ENCODE data around the gene CSK. TPM values are rescaled to one million over a fixed set of nuclear protein-coding genes. Genes with fewer than 3 reads are reported as not detected.
A peak's percentile ranks its signal among the peaks of the same experiment; 100 is the strongest.

The CSK gene
- total RNA-seq, 1 experiment from 2014 or later = 49.2 TPM

DNA sequence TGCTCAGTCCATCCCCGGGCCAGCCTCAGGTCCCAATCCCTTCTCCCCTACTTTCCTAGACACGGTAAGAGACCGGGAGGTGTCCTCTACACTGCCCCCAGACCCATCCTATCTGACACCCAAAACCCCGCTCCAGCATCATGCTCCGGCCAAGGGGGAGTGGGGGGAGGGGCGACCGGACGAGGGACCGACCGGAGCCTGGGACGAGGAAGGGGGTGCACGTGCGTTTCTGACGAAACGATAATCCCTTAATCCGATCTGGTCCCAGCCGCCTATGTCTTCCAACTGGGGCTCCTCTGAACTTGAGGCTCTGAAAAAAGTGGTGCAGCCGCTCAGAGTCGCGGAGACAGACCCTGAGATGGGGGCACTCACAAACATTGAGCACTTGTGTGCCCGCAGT, 45.0 kb downstream of the CSK start:
- Histone ChIP-seq H3K79me1 (ENCODE audit: insufficient read depth, low read depth, low read length, poor library complexity, severe bottlenecking) (no peaks in the 10 kb centered on the region), H2BK20ac (ENCODE audit: low read depth, low read length, poor library complexity, severe bottlenecking) (no peak overlapping the region), H3T11ph (ENCODE audit: low read length) (no peak overlapping the region), H3K9ac (ENCODE audit: extremely low read depth, insufficient read length, low read length) (no peak overlapping the region), H2AK5ac (ENCODE audit: insufficient read length, low read length) (no peak overlapping the region), H2AFZ (ENCODE audit: low read length) (no peak overlapping the region), H2BK5ac (ENCODE audit: insufficient read length, low read length) (no peak overlapping the region), H3K27ac (ENCODE audit: insufficient read length, low read depth, low read length) (no peak overlapping the region), H3K56ac (ENCODE audit: insufficient read length, low read depth, low read length) (no peak overlapping the region), H3K4me1 (ENCODE audit: insufficient read depth, low read length) (no peaks in the 10 kb centered on the region), H4K8ac (replicated peaks; ENCODE audit: insufficient read length, low read depth, low read length) (no peak overlapping the region), H3K4ac (ENCODE audit: low read depth, low read length) (no peak overlapping the region), H2BK15ac (ENCODE audit: low read depth, low read length) (no peak overlapping the region), H2BK120ac (ENCODE audit: low read depth, low read length, poor library complexity, severe bottlenecking) (no peak overlapping the region), H4K20me1 (ENCODE audit: control insufficient read depth, insufficient read depth, insufficient read length) (no peaks in the 10 kb centered on the region), H3K18ac (ENCODE audit: insufficient read length, low read depth, low read length) (peak overlapping the region; percentile 4), H4K5ac (ENCODE audit: insufficient read length, low read depth, low read length) (no peak overlapping the region), H3K23ac (ENCODE audit: insufficient read length, low read depth, low read length) (no peak overlapping the region), H4K91ac (ENCODE audit: insufficient read length, low read depth, low read length) (no peak overlapping the region), H3K79me2 (ENCODE audit: insufficient read depth, low read length) (no peaks in the 10 kb centered on the region), H2BK12ac (ENCODE audit: insufficient read length, low read depth, low read length) (no peak overlapping the region), H3K23me2 (ENCODE audit: insufficient read length, low read depth, low read length, poor library complexity, severe bottlenecking) (no peaks in the 10 kb centered on the region), H3K9me3 (ENCODE audit: control insufficient read depth, low read depth, low read length) (no peaks in the 10 kb centered on the region), H3K4me2 (ENCODE audit: insufficient read depth, insufficient read length, low read length) (peak overlapping the region; percentile 24), H3K14ac (ENCODE audit: insufficient read depth, low read length) (no peak overlapping the region), H3K27me3 (ENCODE audit: insufficient read depth, low read length) (peaks cover 10% of the 10 kb centered on the region; the same call in 1 of the 2 replicates)
- no peaks in the 10 kb centered on the region for H3K9me3 Mint-ChIP-seq
- H3K36me3 Mint-ChIP-seq (ENCODE audit: insufficient read depth in 1 of 3, low read depth in 3 of 3) = no peaks in the 10 kb centered on the region
- peak overlapping the region in 1 of 2 experiments; percentile 65; a peak in 3 of 5 replicates for H3K4me3 Mint-ChIP-seq
- no CpG with 5 or more reads among the region's 21 CpGs for WGBS (ENCODE audit: extremely low coverage, insufficient read length, low lambda C conversion rate)
- H3K27ac Mint-ChIP-seq = no peak overlapping the region
- H3K4me1 Mint-ChIP-seq = peaks cover 4 to 28% of the 10 kb centered on the region in 2 experiments; a peak in 3 of 4 replicates
- peaks cover 68% of the 10 kb centered on the region for H3K27me3 Mint-ChIP-seq (ENCODE audit: low read depth)
- TF ChIP-seq, protein P1, sequence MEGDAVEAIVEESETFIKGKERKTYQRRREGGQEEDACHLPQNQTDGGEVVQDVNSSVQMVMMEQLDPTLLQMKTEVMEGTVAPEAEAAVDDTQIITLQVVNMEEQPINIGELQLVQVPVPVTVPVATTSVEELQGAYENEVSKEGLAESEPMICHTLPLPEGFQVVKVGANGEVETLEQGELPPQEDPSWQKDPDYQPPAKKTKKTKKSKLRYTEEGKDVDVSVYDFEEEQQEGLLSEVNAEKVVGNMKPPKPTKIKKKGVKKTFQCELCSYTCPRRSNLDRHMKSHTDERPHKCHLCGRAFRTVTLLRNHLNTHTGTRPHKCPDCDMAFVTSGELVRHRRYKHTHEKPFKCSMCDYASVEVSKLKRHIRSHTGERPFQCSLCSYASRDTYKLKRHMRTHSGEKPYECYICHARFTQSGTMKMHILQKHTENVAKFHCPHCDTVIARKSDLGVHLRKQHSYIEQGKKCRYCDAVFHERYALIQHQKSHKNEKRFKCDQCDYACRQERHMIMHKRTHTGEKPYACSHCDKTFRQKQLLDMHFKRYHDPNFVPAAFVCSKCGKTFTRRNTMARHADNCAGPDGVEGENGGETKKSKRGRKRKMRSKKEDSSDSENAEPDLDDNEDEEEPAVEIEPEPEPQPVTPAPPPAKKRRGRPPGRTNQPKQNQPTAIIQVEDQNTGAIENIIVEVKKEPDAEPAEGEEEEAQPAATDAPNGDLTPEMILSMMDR (conservative IDR thresholded peaks at IDR 0.05) = no peak
- no peak for DNase-seq

Measured in H9 (cell line).